Activated naive CD4-positive, alpha-beta T cell treated with anti-CD3 and anti-CD28 coated beads, Interleukin-2, amount 50 U/mL, for 16 hours (primary cell): ENCODE data around the gene NBEAL2.

Experiments used
- DNase-seq: peaks from one replicate; pipeline ENCODE4 v3.0.0-alpha.2; 2020

The NBEAL2 gene

GRCh38 chr3:46978985-46979944 lies at the start of gene NBEAL2:
Gene NBEAL2 (plus strand): TSS chr3:46979666. CDS start chr3:46979862, 196 bp downstream.
- DNase-seq, result peak; percentile 96

- DNase-seq, result no peak
Measured at GRCh38 chr3:46930166-46930944, 49.1 kb upstream of the NBEAL2 start.

- DNase-seq, result no peak
Measured at GRCh38 chr3:46930945-46931403, 48.5 kb upstream of the NBEAL2 start.

GRCh38 chr3:46931631-46932331 lies 47.7 kb upstream of the NBEAL2 start:
- DNase-seq, result no peak

GRCh38 chr3:46932455-46933225 lies 46.8 kb upstream of the NBEAL2 start:
- DNase-seq, result no peak

- DNase-seq, result no peak
Measured at GRCh38 chr3:46933261-46933660, 46.2 kb upstream of the NBEAL2 start.

GRCh38 chr3:46934072-46934471 lies 45.4 kb upstream of the NBEAL2 start:
- DNase-seq, result no peak

- no peak for DNase-seq
Measured at GRCh38 chr3:46934498-46935167, 44.8 kb upstream of the NBEAL2 start.

- no peak for DNase-seq
Measured at GRCh38 chr3:46935168-46935858, 44.2 kb upstream of the NBEAL2 start.

GRCh38 chr3:46935989-46936558 lies 43.4 kb upstream of the NBEAL2 start:
- DNase-seq, result no peak

- DNase-seq, result no peak
Measured at GRCh38 chr3:46936733-46937250, 42.7 kb upstream of the NBEAL2 start.

GRCh38 chr3:46938118-46938517 lies 41.3 kb upstream of the NBEAL2 start:
- DNase-seq, result no peak

- DNase-seq, result no peak
Measured at GRCh38 chr3:46939578-46940445, 39.7 kb upstream of the NBEAL2 start.

- DNase-seq, result no peak
Measured at GRCh38 chr3:46942076-46942475, 37.4 kb upstream of the NBEAL2 start.

GRCh38 chr3:46942481-46943236 lies 36.8 kb upstream of the NBEAL2 start:
- DNase-seq, result no peak

- DNase-seq, result no peak
Measured at GRCh38 chr3:46943237-46944187, 36.0 kb upstream of the NBEAL2 start.

- DNase-seq, result no peak
Measured at GRCh38 chr3:46944191-46944590, 35.3 kb upstream of the NBEAL2 start.
